Measurements from ENCODE around the gene HOXA3.
A peak's percentile ranks its signal among the peaks of the same experiment; 100 is the strongest.

- no peak for TF ChIP-seq CTCF (IDR thresholded peaks at IDR 0.05)
- TF ChIP-seq POLR2A (IDR thresholded peaks at IDR 0.05) = peak in 1 of 4 donors; percentile 21
Observed at GRCh38 chr7:27113991-27114769, 38.2 kb downstream of the HOXA3 start.

All from esophagus squamous epithelium (tissue), 4 donors.